Hepatocyte (in vitro differentiated cells): ENCODE results near the gene ZNF831. TPM values are rescaled to one million over a fixed set of nuclear protein-coding genes. Genes with fewer than 3 reads are reported as not detected.

Experiments used
- DNase-seq: peaks from one replicate; pipeline ENCODE4 v3.0.0-alpha.2; 2016; ENCODE audit warnings: low spot score
- H2AFZ ChIP-seq: fragments of 200-600 bp; sonication (generic); 2 replicates; pipeline ENCODE4 v1.6.0; 2016; ENCODE audit warnings: antibody characterized with exemption, mild to moderate bottlenecking
- H3K27ac ChIP-seq: fragments of 200-600 bp; sonication (generic); 2 replicates; pipeline ENCODE4 v1.5.1; 2016; ENCODE audit warnings: mild to moderate bottlenecking
- H3K27me3 ChIP-seq: fragments of 200-600 bp; sonication (generic); 2 replicates; pipeline ENCODE4 v1.6.1; 2016
- H3K36me3 ChIP-seq: fragments of 200-600 bp; sonication (generic); replicated peaks from 2 replicates; pipeline ENCODE4 v1.5.1; 2016; ENCODE audit warnings: low read depth; ENCODE audit not compliant: insufficient read depth
- H3K4me1 ChIP-seq: fragments of 200-600 bp; sonication (generic); 2 replicates; pipeline ENCODE4 v1.5.1; 2016; ENCODE audit warnings: mild to moderate bottlenecking, moderate library complexity; ENCODE audit not compliant: insufficient read depth
- H3K4me2 ChIP-seq: fragments of 200-600 bp; sonication (generic); 2 replicates; pipeline ENCODE4 v1.6.0; 2016
- H3K4me3 ChIP-seq: fragments of 200-600 bp; sonication (generic); 2 replicates; pipeline ENCODE4 v1.5.1; 2016; ENCODE audit warnings: mild to moderate bottlenecking
- H3K79me2 ChIP-seq: fragments of 200-600 bp; sonication (generic); 2 replicates; pipeline ENCODE4 v1.6.0; 2017; ENCODE audit warnings: mild to moderate bottlenecking
- H3K9me2 ChIP-seq: fragments of 200-600 bp; sonication (generic); replicated peaks from 2 replicates; pipeline ENCODE4 v1.6.0; 2017; ENCODE audit warnings: mild to moderate bottlenecking; ENCODE audit not compliant: insufficient read depth
- H3K9me3 ChIP-seq: fragments of 200-600 bp; sonication (generic); 2 replicates; pipeline ENCODE4 v1.5.1; 2016; ENCODE audit warnings: low read depth, mild to moderate bottlenecking
- H4K20me1 ChIP-seq: fragments of 200-600 bp; sonication (generic); 2 replicates; pipeline ENCODE4 v1.6.0; 2016; ENCODE audit warnings: mild to moderate bottlenecking; ENCODE audit not compliant: insufficient read depth, poor library complexity, severe bottlenecking
- EZH2 ChIP-seq: fragments of 200-600 bp; sonication (generic); IDR thresholded peaks from 2 replicates; pipeline ENCODE4 v1.6.1; 2016; ENCODE audit warnings: antibody characterized with exemption, mild to moderate bottlenecking, borderline replicate concordance
- EZH2phosphoT487 ChIP-seq: fragments of 200-600 bp; sonication (generic); IDR thresholded peaks from one replicate; pipeline ENCODE4 v1.6.1; 2018; ENCODE audit warnings: antibody characterized with exemption, mild to moderate bottlenecking, low read depth, moderate library complexity; ENCODE audit not compliant: unreplicated experiment, severe bottlenecking
- WGBS: methylation state at CpG from one replicate; pipeline ENCODE4 v1.1.6; 2016; ENCODE audit warnings: low lambda C conversion rate; ENCODE audit errors: missing lambda C conversion rate; 5-methylcytosine and 5-hydroxymethylcytosine counted together
- polyA plus RNA-seq: library from polyadenylated mRNA; unstranded; fragments of >200 nt; fragmentation: Nextera tagmentation; extraction: Ambion mirVana; gene quantifications from 2 replicates; pipeline ENCODE4 v1.2.1, GENCODE V29; 2016
- total RNA-seq: library from RNA; depleted of rRNA; stranded (reverse); fragments of >200 nt; gene quantifications from 2 replicates; pipeline ENCODE4 v1.2.3, GENCODE V29; 2014
- TF ChIP-seq, protein P1 (sequence below): fragments of 200-600 bp; sonication (generic); IDR thresholded peaks from 2 replicates; pipeline ENCODE4 v1.5.1; 2016; ENCODE audit warnings: antibody characterized with exemption, mild to moderate bottlenecking; ENCODE audit not compliant: poor library complexity

Gene ZNF831
- total and polyA plus RNA-seq, 2 experiments from 2014 or later: not detected

DNA sequence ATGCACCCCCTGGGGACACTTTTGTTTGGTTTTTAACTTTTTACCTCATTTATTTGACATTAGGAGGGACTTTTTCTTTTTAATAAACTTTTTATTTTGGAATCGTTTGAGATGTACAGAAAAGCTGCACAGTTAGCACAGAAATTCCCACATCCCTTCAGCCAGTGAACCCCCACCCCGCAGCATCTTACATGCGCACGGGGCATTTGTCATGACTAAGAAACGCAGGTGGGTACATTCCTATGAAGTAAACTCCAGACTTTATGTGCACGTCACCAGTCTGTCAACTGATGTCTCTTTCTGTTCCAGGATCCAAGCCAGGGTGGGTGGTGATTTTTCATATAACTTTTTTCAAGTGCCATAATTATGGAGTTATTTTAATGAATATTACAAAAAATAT, 4.9 kb upstream of the ZNF831 start:
- H3K4me2 ChIP-seq: no peak overlapping the region
- no peaks in the 10 kb centered on the region for H3K9me3 ChIP-seq
- DNase-seq: no peak
- no peak overlapping the region for H3K27ac ChIP-seq
- H3K4me1 ChIP-seq: peaks cover 8% of the 10 kb centered on the region
- TF ChIP-seq, protein P1, sequence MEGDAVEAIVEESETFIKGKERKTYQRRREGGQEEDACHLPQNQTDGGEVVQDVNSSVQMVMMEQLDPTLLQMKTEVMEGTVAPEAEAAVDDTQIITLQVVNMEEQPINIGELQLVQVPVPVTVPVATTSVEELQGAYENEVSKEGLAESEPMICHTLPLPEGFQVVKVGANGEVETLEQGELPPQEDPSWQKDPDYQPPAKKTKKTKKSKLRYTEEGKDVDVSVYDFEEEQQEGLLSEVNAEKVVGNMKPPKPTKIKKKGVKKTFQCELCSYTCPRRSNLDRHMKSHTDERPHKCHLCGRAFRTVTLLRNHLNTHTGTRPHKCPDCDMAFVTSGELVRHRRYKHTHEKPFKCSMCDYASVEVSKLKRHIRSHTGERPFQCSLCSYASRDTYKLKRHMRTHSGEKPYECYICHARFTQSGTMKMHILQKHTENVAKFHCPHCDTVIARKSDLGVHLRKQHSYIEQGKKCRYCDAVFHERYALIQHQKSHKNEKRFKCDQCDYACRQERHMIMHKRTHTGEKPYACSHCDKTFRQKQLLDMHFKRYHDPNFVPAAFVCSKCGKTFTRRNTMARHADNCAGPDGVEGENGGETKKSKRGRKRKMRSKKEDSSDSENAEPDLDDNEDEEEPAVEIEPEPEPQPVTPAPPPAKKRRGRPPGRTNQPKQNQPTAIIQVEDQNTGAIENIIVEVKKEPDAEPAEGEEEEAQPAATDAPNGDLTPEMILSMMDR: no peak
- TF ChIP-seq EZH2 (no peak), EZH2phosphoT487 (no peak)
- 92% methylated on average over 6 of the region's 6 CpGs for WGBS
- no peaks in the 10 kb centered on the region for H3K27me3 ChIP-seq
- no peaks in the 10 kb centered on the region for H4K20me1 ChIP-seq
- no peak overlapping the region for H3K4me3 ChIP-seq
- no peaks in the 10 kb centered on the region for H3K79me2 ChIP-seq
- no peaks in the 10 kb centered on the region for H3K9me2 ChIP-seq
- no peaks in the 10 kb centered on the region for H3K36me3 ChIP-seq
- no peak overlapping the region for H2AFZ ChIP-seq

DNA sequence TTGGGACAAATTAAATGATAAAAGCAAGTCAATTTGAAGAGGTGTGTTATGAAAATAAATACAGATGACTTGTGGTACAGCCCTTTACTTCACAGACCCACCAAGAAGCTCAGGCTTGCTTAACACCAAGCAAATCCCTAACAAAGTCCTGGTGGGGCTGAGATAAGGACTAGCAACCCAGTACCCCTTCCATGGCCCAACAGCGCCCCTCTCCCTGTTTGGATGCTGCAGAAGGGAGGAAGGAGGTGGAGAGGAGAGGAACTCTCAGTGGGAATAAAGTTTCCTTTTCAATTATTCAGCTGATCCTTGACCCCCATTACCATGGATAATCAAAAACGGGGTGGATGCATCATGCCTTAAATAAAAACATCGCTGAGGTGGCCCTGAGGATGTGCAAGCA, 4.5 kb upstream of the ZNF831 start:
- Histone ChIP-seq H3K4me1 (peaks cover 8% of the 10 kb centered on the region), H3K4me3 (no peak overlapping the region), H3K27ac (no peak overlapping the region), H4K20me1 (no peaks in the 10 kb centered on the region), H3K36me3 (no peaks in the 10 kb centered on the region), H3K27me3 (no peaks in the 10 kb centered on the region), H2AFZ (no peak overlapping the region), H3K79me2 (no peaks in the 10 kb centered on the region), H3K9me2 (no peaks in the 10 kb centered on the region), H3K9me3 (no peaks in the 10 kb centered on the region), H3K4me2 (no peak overlapping the region)
- no peak for DNase-seq
- 63% methylated on average over 3 of the region's 3 CpGs for WGBS
- no peak for TF ChIP-seq EZH2
- TF ChIP-seq, protein P1: no peak
- TF ChIP-seq EZH2phosphoT487: no peak

DNA sequence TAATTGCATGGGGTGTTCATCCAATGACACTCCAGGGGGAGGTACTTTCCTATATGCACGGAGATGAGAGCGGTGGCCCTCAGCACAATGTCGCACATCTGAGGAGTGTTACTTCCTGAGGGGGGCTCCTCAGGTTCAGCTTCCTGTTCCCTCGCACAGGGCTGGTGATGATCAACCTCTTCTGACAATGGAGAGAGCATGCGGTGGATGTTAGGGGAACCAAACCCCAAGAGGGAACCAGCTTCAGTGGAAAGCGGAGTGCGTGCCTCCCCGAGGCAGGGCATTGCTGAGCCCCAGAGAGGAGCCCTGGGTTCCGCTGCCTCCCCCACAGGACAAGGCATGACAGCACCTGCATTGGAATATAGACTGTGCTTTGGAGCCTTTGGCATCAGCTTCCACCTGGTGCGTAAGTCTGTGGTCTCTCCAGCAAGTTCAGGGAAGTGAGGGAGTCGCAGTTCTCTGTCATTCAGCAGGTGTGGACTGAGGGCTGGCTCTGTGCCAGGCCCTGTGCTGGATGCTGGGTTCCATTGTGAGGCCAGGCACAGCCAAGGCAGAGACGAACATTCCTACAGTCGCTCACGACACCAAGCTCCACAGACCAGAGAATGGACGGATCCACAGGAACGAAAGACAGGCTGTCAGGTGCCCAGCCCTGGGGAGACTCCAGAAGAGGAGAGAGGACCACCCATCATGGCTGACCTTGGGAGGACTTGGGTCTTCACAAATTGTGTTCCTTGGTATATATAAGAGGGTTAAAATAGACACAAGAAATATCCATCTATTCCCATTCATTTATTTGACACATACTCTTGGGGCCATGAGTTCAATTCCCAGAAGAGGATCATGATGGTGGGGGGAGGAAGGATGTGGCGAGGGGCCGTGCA, 3.9 kb upstream of the ZNF831 start:
- Histone ChIP-seq H3K27me3 (no peaks in the 10 kb centered on the region), H3K36me3 (no peaks in the 10 kb centered on the region), H3K4me1 (peaks cover 7% of the 10 kb centered on the region), H3K27ac (no peak overlapping the region), H3K4me2 (no peak overlapping the region), H3K79me2 (no peaks in the 10 kb centered on the region), H2AFZ (no peak overlapping the region), H4K20me1 (no peaks in the 10 kb centered on the region), H3K9me2 (no peaks in the 10 kb centered on the region), H3K9me3 (no peaks in the 10 kb centered on the region), H3K4me3 (no peak overlapping the region)
- WGBS: 91% methylated on average over 18 of the region's 18 CpGs
- DNase-seq: no peak
- TF ChIP-seq, protein P1: no peak
- no peak for TF ChIP-seq EZH2
- no peak for TF ChIP-seq EZH2phosphoT487
